ENCODE results near the gene UCHL1. TPM values are rescaled to one million over a fixed set of nuclear protein-coding genes. Genes with fewer than 3 reads are reported as not detected.
A peak's percentile ranks its signal among the peaks of the same experiment; 100 is the strongest.
"Not testable (repeated sequence)": the region's sequence is repeated elsewhere in the genome, so short reads cannot be mapped to it uniquely, and the experiment has no call there.

Gene UCHL1
- total RNA-seq, 1 donor from 2014 or later, result 7.9 TPM

GRCh38 chr4:41227902-41228301 lies 28.8 kb upstream of the UCHL1 start:
- DNase-seq (ENCODE audit: missing footprints), result no peak
- ATAC-seq, result no peak
- intact Hi-C loops (cut with DNase I), result no loop called here

- intact Hi-C loops (cut with DNase I), result no loop called here
- ATAC-seq, result no peak
- DNase-seq (ENCODE audit: missing footprints), result no peak
These were observed 24.3 kb upstream of the UCHL1 start for GRCh38 chr4:41232406-41232805.

DNA sequence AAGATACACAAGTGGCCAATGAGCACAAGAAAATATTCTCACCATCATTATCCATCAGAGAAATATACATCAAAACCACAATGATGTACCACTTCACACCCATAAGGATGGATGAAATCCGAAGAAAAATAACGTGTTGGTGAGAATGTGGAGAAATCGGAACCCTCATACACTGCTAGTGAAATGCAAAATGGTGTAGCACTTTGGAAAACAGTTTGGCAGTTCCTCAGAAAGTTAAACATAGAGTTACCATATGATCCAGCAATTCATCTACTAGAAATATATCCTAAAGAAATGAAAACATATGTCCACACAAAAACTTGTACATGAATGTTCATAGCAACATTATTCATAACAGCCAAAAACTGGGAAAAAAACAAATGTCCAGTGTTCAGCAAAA lies 23.9 kb upstream of the UCHL1 start:
- no peak for DNase-seq (ENCODE audit: missing footprints)
- no peak for ATAC-seq
- intact Hi-C loops (cut with DNase I), result no loop called here

GRCh38 chr4:41236032-41236431 lies 20.7 kb upstream of the UCHL1 start:
- intact Hi-C loops (cut with DNase I), result no loop called here
- ATAC-seq, result no peak
- no peak for DNase-seq (ENCODE audit: missing footprints)

- ATAC-seq (no peak), DNase-seq (ENCODE audit: missing footprints) (no peak)
- intact Hi-C loops (cut with DNase I), result no loop called here
These were observed 20.2 kb upstream of the UCHL1 start for GRCh38 chr4:41236508-41236907.

GRCh38 chr4:41241919-41242318 lies 14.8 kb upstream of the UCHL1 start:
- no peak for ATAC-seq
- intact Hi-C loops (cut with DNase I), result no loop called here
- DNase-seq (ENCODE audit: missing footprints), result no peak

DNA sequence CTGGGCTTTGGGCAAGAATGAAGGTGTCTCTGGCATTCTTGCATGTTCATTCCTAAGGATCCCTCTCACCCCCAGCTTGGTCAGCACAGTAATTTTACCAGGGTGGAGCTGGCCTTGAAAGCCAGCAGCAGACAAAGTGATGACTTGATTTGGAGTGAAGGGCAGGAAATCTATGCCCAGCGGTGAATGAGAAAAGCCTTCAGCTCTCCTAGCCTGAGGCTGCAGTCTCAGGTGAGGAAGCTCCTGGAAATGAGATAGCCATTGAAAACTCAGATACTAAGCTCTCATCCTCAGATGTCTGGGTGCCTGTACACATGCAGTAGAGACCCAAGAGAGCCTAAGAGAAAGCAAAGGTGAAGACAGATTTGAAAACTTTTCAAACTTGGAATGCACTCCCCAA lies 10.7 kb upstream of the UCHL1 start:
- intact Hi-C loops (cut with DNase I), result no loop called here
- no peak for ATAC-seq
- DNase-seq (ENCODE audit: missing footprints), result no peak

DNA sequence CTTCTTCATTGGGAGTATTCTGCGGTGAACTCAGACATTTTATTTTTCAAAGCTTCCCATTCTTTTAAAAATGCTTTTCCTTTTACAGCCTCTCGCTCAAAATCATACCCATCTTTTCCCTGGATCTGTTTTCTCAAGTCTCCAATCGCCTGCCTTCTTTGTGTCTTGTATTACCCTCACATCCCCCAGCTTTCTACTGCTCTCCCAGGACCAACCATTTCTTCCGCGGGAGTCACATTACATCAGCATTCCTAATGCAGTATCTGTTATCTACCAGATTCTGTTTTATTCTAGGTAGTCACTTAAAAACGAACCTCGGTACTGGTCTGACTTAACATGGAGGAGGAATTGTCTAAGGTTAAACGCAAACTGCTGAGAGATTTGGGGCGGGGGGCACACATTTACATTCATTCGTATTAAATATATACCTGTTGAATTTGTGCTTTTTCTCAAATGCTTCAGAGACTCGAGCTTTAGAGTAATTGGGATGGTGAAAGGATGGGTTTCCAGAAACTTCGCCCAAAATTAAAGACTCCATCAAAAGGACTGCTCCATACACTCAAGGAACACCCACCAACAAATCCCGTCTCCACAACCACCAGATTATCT lies 493 bp upstream of the UCHL1 start:
- ATAC-seq (no peak), DNase-seq (ENCODE audit: missing footprints) (no peak)
- intact Hi-C loops (cut with DNase I), result loop anchor here (5.0 kb wide), 1 partner anchor 626 kb away; no protein-coding TSS in a partner anchor

DNA sequence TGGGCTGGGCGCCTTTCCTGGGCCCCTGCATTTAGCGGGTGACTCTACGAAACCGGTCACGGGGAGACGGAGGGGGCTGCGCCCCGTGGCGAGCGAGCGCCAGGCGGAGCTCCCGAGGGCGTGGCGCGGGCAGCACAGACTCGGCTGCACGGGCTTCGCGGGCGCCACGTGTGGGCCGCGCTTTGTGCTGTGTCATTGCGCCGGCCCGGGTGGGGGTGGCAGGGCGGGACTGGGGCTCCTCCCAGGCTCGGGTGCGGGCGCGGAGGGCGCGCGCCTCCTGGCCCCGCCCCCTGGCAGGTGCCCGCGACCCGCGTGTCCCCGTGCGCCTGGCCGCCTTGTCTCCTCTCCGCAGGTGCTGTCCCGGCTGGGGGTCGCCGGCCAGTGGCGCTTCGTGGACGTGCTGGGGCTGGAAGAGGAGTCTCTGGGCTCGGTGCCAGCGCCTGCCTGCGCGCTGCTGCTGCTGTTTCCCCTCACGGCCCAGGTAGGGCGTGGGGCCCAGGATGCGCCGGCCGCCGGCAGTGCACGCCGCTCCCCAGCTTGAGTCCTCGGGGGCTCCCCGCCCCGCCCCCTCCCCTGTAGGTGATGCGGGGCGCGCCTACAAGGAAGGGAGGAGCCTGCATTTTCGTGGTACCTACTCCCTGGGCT lies 651 bp downstream of the UCHL1 start:
- ATAC-seq (peak; percentile 78), DNase-seq (ENCODE audit: missing footprints) (no peak)
- intact Hi-C loops (cut with DNase I), result loop anchor here (5.0 kb wide), 1 partner anchor 625 kb away; no protein-coding TSS in a partner anchor

DNA sequence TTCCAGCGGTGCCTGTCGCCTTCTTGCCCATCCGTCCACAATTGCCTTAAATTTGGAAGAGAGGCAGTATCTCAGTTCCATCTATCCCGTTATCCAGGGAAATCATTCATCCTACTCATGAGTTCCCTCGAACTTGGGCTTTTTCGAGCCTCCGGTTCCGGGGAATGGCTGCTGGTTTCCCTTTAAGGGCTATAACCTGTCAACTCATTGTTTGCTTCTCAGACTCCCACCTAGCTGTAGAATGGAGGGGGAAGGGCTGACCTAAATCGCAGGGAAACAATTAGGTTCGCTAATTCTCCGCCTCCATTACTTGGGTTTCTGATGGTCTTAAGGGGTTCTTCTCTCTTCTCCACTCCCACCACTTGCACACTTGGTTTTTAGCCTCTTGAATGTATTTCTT lies 1.2 kb downstream of the UCHL1 start:
- no peak for DNase-seq (ENCODE audit: missing footprints)
- intact Hi-C loops (cut with DNase I), result loop anchor here (5.0 kb wide), 1 partner anchor 624 kb away; no protein-coding TSS in a partner anchor
- no peak for ATAC-seq

DNA sequence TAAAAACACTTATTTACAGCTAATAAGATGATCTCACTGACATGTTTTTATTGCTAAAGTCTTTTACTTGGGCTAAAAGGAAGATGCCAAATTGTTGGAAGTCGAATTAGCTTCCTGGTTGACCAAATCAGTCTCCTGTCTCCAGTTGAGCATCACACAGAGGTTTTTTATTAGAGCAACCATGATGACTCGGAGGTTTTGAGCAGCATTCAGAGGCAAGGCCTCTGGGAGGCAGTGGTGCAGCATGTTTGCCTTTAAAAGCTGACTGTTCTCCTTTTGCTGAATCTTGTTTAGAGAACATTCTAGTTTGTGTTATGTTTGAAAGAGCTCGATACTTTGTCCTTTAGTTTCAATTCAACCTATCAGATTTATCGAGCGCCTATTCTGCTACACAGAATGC lies 2.1 kb downstream of the UCHL1 start:
- no peak for ATAC-seq
- DNase-seq (ENCODE audit: missing footprints), result no peak
- intact Hi-C loops (cut with DNase I), result loop anchor here (5.0 kb wide), 1 partner anchor 624 kb away; no protein-coding TSS in a partner anchor

GRCh38 chr4:41260116-41260733 lies 3.5 kb downstream of the UCHL1 start:
- DNase-seq (ENCODE audit: missing footprints), result no peak
- intact Hi-C loops (cut with DNase I), result no loop called here

DNA sequence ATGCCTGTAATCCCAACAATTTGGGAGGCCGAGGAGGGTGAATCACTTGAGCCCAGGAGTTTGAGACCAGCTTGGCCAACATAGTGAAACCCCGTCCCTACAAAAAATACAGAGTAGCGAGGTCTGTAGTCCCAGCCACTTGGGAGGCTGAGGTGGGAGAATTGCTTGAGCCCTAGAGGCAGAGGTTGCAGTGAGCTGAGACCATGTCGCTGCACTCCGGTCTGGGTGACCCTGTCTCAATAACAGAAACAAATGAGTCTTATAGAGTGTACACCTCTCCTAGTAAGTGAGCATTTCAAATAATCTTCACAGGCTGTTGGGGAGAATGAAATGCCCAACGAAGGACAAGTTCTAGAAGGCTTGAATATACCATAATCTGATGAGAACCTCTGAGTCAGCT lies 5.5 kb downstream of the UCHL1 start:
- ATAC-seq (no peak), DNase-seq (ENCODE audit: missing footprints) (no peak)
- intact Hi-C loops (cut with DNase I), result no loop called here

More at GRCh38 chr4:41260116-41260733, 3.5 kb downstream of the UCHL1 start:
- ATAC-seq, result no peak

- DNase-seq (ENCODE audit: missing footprints), result no peak
- no peak for ATAC-seq
- intact Hi-C loops (cut with DNase I), result no loop called here
These were observed 7.5 kb downstream of the UCHL1 start for GRCh38 chr4:41264212-41264611.

GRCh38 chr4:41267997-41268396 lies 11.3 kb downstream of the UCHL1 start:
- DNase-seq (ENCODE audit: missing footprints) (no peak), ATAC-seq (no peak)
- intact Hi-C loops (cut with DNase I), result no loop called here

DNA sequence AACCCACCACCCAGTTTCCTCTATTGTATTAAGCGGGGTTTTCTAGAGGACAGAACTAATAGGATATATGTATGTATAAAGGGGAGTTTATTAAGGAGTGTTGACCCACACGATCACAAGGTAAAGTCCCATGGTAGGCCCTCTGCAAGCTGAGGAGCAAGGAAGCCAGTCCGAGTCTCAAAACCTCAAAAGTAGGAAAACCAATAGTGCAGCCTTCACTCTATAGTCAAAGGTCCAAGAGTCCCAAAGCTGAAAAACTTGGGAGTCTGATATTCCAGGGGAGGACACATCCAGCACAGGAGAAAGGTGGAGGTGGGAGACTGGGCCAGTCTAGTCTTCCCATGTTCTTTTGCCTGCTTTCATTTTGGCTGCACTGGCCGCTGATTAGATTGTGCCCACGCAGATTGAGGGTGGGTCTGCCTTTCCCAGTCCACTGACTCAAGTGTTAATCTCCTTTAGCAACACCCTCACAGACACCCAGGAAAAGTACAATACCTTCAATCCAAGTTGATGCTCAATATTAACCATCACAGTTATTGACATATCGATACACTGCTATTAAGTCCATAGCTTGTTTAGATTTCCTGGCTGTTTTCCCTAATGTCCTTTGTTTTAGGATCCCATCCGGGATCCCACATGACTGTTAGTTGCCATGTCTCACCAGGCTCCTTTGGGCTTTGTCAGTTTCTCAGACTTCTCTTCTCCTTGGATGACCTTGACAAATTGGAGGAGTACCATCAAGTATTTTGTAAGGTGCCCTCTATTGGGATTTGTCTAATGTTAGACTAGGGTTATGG lies 12.2 kb downstream of the UCHL1 start:
- intact Hi-C loops (cut with DNase I), result no loop called here
- no peak for ATAC-seq
- no peak for DNase-seq (ENCODE audit: missing footprints)

- no peak for ATAC-seq
- intact Hi-C loops (cut with DNase I), result no loop called here
- DNase-seq (ENCODE audit: missing footprints), result no peak
These were observed 13.0 kb downstream of the UCHL1 start for GRCh38 chr4:41269682-41270081.

DNA sequence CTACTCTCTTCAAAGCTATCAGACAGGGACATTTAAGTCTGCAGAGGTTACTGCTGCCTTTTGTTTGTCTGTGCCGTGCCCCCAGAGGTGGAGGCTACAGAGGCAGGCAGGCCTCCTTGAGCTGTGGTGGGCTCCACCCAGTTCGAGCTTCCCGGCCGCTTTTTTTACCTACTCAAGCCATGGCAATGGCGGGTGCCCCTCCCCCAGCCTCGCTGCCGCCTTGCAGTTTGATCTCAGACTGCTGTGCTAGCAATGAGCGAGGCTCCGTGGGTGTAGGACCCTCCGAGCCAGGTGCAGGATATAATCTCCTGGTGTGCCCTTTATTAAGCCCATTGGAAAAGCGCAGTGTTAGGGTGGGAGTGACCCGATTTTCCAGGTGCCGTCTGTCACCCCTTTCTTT lies 19.2 kb downstream of the UCHL1 start:
- intact Hi-C loops (cut with DNase I); ATAC-seq; DNase-seq (ENCODE audit: missing footprints): not testable (repeated sequence)

DNA sequence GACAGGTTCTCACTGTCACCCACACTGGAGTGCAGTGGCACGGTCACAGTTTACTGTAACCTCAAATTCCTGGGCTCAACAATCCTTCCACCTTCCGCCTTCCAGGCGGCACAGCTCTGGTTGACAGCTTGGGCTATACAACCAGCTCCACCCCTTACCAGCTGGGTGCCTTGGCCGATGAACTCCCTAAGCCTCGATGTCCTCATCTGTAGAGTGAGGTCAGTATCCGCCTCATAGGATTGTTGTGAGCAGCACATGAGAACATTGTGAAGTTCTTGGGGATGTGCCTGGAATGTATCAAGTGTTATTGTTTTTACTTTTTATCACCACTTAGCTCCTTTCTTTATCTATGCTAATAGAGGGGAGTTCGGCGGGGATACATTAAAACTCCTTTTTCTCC lies 23.3 kb downstream of the UCHL1 start:
- intact Hi-C loops (cut with DNase I), result loop anchor here (2.0 to 10.0 kb wide), 5 partner anchors 82 to 602 kb away; partner anchors contain the start of gene LIMCH1
- ATAC-seq, result no peak
- no peak for DNase-seq (ENCODE audit: missing footprints)
